T-helper 1 cell treated with Interleukin-12 subunit alpha and Interleukin-12 subunit beta and Interleukin-4 antibody, amounts not matched to agents 30 μg/mL and 1 μg/mL, for 36 hours (primary cell): ENCODE results near the gene GRK2.

Experiments
- H3K27ac Mint-ChIP-seq: one replicate; pipeline ENCODE4 v1.8.0; 2021; ENCODE audit warnings: mild to moderate bottlenecking, mixed read lengths
- H3K27me3 Mint-ChIP-seq: one replicate; pipeline ENCODE4 v1.8.0; 2021; ENCODE audit warnings: low read depth, mixed read lengths
- H3K36me3 Mint-ChIP-seq: one replicate; pipeline ENCODE4 v1.8.0; 2021; ENCODE audit warnings: low read depth, mixed read lengths
- H3K4me1 Mint-ChIP-seq: one replicate; pipeline ENCODE4 v1.8.0; 2021; ENCODE audit warnings: low read depth, mixed read lengths
- H3K4me3 Mint-ChIP-seq: one replicate; pipeline ENCODE4 v1.8.0; 2021; ENCODE audit warnings: mild to moderate bottlenecking, moderate library complexity, mixed read lengths
- H3K9me3 Mint-ChIP-seq: one replicate; pipeline ENCODE4 v1.8.0; 2021; ENCODE audit warnings: mixed read lengths

The GRK2 gene

DNA sequence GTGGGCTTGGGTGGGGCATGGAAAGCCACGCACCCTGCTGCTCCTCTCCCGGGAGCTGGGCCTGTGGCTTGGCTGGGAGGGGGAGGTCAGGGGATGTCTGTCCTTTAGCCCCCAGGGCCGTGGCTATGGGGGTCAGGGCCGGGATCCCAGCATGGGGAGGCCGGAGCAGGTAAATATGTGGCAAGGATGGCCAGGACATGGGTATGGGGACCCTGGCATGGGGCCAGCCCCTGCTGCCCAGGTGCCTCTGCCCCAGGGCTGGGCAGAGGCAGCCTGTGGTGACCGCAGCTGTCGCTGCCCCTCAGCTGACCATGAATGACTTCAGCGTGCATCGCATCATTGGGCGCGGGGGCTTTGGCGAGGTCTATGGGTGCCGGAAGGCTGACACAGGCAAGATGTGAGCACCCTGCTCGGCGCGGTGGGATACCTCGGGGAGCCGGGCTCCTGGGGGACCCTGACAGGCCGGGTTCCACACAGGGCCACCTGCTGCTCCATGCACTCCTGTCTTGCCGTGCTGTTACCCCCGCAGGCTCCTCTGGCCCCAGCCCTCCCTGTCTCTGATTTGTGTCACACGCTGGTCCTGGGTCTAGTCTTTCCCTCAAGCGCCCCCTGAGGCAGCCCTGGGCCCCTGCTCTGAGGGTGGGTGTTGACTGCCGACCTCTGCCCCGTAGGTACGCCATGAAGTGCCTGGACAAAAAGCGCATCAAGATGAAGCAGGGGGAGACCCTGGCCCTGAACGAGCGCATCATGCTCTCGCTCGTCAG lies 14.7 kb downstream of the GRK2 start:
- no peak overlapping the region for H3K27ac Mint-ChIP-seq

DNA sequence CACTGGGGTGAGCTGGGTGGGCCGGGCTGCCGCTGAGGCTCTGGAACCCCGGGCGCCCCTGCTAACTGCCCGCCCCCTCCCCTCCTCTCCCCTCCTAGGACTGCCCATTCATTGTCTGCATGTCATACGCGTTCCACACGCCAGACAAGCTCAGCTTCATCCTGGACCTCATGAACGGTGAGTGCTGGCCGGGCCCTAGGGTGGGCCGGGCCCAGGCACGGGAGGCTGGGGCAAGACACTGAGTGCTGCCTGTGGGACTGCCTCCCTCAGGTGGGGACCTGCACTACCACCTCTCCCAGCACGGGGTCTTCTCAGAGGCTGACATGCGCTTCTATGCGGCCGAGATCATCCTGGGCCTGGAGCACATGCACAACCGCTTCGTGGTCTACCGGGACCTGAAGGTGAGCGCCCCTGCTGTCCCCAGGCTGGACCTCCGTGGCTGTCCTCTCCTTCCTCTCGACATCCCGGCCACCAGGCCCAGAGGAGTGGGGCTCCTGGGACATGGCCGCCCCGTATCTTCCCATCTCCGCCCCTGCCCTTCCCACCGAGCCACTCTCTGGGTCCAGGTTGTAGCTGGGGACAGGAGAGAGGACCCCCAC lies 15.4 kb downstream of the GRK2 start:
- no peaks in the 10 kb centered on the region for H3K9me3 Mint-ChIP-seq
- no peak overlapping the region for H3K4me3 Mint-ChIP-seq
- H3K27ac Mint-ChIP-seq: no peak overlapping the region
- no peaks in the 10 kb centered on the region for H3K27me3 Mint-ChIP-seq
- H3K4me1 Mint-ChIP-seq: peaks cover 37% of the 10 kb centered on the region
- peaks cover 36% of the 10 kb centered on the region for H3K36me3 Mint-ChIP-seq

More for the DNA sequence above, 14.7 kb downstream of the GRK2 start:
- Mint-ChIP-seq H3K27me3 (no peaks in the 10 kb centered on the region), H3K9me3 (no peaks in the 10 kb centered on the region), H3K4me1 (peaks cover 38% of the 10 kb centered on the region), H3K36me3 (peaks cover 37% of the 10 kb centered on the region), H3K4me3 (no peak overlapping the region)

DNA sequence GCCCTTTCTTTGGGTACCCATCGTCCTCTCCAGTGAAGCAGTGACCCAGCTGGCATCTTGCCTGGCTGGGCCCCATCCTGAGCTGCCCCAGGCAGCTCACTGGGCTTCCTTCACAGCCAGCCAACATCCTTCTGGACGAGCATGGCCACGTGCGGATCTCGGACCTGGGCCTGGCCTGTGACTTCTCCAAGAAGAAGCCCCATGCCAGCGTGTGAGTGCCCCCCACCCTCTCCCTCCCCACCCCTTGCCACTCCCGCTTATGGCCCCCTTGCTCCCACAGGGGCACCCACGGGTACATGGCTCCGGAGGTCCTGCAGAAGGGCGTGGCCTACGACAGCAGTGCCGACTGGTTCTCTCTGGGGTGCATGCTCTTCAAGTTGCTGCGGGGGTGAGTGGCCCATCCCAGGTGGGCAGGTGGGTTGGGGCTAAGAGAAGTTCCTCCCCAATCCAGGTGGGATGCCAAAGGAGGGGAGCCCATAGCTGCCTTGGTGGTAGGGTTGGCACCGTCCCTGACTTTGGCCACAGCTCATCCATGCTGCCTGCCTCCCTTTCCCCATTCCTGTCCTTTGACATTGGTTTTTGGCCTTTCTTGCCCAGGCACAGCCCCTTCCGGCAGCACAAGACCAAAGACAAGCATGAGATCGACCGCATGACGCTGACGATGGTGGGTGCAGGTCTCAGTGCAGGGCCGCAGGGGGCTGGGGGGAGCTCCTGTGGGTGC lies 16.0 kb downstream of the GRK2 start:
- no peaks in the 10 kb centered on the region for H3K27me3 Mint-ChIP-seq
- peaks cover 41% of the 10 kb centered on the region for H3K36me3 Mint-ChIP-seq
- H3K4me1 Mint-ChIP-seq: peaks cover 38% of the 10 kb centered on the region
- H3K27ac Mint-ChIP-seq: peak overlapping the region; percentile 55
- no peak overlapping the region for H3K4me3 Mint-ChIP-seq
- H3K9me3 Mint-ChIP-seq: no peaks in the 10 kb centered on the region

DNA sequence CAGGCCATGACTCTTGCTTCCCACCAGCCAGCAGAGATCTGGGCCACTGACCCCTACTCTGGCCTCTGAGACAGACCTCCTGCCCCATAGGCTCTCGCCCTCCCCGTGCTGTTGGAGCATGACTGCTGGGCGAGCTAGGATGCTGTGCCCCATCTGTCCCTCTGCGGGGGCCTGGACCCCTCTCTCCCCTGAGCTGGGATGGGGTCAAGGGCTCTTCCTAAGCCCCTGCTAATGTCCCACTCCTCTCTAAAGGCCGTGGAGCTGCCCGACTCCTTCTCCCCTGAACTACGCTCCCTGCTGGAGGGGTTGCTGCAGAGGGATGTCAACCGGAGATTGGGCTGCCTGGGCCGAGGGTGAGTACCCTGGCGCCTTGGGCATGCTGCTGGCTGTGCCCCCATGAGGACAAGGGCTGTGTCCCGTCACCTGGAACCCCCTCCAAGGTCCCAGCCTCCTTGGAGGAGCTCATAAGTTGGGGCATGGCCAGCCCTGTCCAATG lies 16.7 kb downstream of the GRK2 start:
- no peak overlapping the region for H3K4me3 Mint-ChIP-seq
- H3K36me3 Mint-ChIP-seq: peaks cover 39% of the 10 kb centered on the region
- peaks cover 38% of the 10 kb centered on the region for H3K4me1 Mint-ChIP-seq
- no peaks in the 10 kb centered on the region for H3K9me3 Mint-ChIP-seq
- no peaks in the 10 kb centered on the region for H3K27me3 Mint-ChIP-seq
- peak overlapping the region; percentile 55 for H3K27ac Mint-ChIP-seq

DNA sequence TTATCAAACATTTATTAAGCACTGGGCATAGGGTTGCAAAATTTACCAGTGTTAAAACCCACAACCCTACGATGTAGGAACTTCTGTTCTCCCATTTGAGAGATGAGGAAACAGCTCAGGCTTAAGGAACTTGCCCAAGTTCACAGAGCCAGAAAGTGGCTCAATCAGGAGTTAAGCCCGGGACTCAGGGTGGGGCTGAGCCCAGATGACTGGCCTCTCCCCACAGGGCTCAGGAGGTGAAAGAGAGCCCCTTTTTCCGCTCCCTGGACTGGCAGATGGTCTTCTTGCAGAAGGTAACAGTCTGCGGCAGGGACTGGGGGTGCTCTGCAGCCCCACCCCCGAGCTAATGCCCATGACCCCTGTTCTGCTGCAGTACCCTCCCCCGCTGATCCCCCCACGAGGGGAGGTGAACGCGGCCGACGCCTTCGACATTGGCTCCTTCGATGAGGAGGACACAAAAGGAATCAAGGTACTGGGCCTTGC lies 17.2 kb downstream of the GRK2 start:
- Mint-ChIP-seq H3K27me3 (no peaks in the 10 kb centered on the region), H3K27ac (no peak overlapping the region), H3K4me1 (peaks cover 40% of the 10 kb centered on the region), H3K9me3 (no peaks in the 10 kb centered on the region), H3K36me3 (peaks cover 39% of the 10 kb centered on the region), H3K4me3 (no peak overlapping the region)

DNA sequence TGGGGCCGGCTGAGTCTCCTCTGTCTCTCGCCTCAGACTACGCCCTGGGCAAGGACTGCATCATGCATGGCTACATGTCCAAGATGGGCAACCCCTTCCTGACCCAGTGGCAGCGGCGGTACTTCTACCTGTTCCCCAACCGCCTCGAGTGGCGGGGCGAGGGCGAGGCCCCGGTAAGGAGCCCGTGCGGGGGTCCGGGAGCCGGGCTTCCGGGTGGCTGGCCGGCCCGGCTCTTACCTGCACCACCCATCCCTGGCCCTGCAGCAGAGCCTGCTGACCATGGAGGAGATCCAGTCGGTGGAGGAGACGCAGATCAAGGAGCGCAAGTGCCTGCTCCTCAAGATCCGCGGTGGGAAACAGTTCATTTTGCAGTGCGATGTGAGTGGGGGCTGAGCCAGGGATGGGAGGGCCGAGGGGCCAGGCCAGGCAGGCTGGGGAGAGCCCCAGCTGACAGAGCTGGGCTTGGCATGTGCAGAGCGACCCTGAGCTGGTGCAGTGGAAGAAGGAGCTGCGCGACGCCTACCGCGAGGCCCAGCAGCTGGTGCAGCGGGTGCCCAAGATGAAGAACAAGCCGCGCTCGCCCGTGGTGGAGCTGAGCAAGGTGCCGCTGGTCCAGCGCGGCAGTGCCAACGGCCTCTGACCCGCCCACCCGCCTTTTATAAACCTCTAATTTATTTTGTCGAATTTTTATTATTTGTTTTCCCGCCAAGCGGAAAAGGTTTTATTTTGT lies 18.7 kb downstream of the GRK2 start:
- Mint-ChIP-seq H3K27me3 (no peaks in the 10 kb centered on the region), H3K36me3 (peaks cover 28% of the 10 kb centered on the region), H3K4me3 (no peak overlapping the region), H3K27ac (peak overlapping the region; percentile 31), H3K9me3 (no peaks in the 10 kb centered on the region), H3K4me1 (peaks cover 36% of the 10 kb centered on the region)

DNA sequence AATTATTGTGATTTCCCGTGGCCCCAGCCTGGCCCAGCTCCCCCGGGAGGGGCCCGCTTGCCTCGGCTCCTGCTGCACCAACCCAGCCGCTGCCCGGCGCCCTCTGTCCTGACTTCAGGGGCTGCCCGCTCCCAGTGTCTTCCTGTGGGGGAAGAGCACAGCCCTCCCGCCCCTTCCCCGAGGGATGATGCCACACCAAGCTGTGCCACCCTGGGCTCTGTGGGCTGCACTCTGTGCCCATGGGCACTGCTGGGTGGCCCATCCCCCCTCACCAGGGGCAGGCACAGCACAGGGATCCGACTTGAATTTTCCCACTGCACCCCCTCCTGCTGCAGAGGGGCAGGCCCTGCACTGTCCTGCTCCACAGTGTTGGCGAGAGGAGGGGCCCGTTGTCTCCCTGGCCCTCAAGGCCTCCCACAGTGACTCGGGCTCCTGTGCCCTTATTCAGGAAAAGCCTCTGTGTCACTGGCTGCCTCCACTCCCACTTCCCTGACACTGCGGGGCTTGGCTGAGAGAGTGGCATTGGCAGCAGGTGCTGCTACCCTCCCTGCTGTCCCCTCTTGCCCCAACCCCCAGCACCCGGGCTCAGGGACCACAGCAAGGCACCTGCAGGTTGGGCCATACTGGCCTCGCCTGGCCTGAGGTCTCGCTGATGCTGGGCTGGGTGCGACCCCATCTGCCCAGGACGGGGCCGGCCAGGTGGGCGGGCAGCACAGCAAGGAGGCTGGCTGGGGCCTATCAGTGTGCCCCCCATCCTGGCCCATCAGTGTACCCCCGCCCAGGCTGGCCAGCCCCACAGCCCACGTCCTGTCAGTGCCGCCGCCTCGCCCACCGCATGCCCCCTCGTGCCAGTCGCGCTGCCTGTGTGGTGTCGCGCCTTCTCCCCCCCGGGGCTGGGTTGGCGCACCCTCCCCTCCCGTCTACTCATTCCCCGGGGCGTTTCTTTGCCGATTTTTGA lies 19.5 kb downstream of the GRK2 start:
- Mint-ChIP-seq H3K4me3 (peak overlapping the region; percentile 80), H3K4me1 (peaks cover 38% of the 10 kb centered on the region), H3K9me3 (no peaks in the 10 kb centered on the region), H3K27ac (peak overlapping the region; percentile 95), H3K36me3 (peaks cover 29% of the 10 kb centered on the region), H3K27me3 (no peaks in the 10 kb centered on the region)

DNA sequence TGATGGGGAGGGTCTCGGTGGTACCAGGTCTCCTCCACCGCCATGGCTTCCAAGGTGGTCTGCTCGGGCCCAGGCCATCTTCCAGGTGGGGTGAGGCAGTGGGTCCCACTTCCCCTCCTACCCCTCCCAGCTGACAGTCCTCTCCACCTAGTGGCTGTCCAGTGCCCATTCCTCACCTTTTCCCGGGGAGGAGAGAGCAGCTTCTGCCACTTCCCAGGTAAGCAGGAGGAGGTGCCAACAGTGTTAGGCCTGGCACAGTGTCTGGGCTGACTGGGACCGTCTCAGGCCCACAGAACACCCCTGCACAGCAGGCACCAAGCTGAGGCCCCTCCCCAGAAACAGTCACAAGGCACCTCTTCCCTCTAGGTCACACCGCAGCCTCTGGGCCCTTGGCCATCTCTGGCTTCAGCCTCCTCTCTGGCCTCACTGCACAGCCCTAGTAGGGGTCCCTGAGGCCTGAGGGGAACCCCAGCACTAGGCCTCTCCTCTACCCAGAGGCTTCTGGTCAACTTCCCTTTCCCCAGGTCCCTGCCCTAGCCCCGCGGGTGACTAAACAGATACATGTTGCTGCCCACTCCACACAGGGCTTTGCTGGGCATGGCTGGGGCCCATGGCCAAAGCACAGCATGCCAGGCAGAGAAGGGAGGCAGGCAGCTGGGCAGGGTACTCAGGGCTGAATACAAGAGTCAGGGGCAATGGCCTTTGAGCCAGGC lies 20.5 kb downstream of the GRK2 start:
- peak overlapping the region; percentile 80 for H3K4me3 Mint-ChIP-seq
- no peaks in the 10 kb centered on the region for H3K9me3 Mint-ChIP-seq
- H3K4me1 Mint-ChIP-seq: peaks cover 40% of the 10 kb centered on the region
- H3K36me3 Mint-ChIP-seq: peaks cover 31% of the 10 kb centered on the region
- peak overlapping the region; percentile 95 for H3K27ac Mint-ChIP-seq
- H3K27me3 Mint-ChIP-seq: no peaks in the 10 kb centered on the region

DNA sequence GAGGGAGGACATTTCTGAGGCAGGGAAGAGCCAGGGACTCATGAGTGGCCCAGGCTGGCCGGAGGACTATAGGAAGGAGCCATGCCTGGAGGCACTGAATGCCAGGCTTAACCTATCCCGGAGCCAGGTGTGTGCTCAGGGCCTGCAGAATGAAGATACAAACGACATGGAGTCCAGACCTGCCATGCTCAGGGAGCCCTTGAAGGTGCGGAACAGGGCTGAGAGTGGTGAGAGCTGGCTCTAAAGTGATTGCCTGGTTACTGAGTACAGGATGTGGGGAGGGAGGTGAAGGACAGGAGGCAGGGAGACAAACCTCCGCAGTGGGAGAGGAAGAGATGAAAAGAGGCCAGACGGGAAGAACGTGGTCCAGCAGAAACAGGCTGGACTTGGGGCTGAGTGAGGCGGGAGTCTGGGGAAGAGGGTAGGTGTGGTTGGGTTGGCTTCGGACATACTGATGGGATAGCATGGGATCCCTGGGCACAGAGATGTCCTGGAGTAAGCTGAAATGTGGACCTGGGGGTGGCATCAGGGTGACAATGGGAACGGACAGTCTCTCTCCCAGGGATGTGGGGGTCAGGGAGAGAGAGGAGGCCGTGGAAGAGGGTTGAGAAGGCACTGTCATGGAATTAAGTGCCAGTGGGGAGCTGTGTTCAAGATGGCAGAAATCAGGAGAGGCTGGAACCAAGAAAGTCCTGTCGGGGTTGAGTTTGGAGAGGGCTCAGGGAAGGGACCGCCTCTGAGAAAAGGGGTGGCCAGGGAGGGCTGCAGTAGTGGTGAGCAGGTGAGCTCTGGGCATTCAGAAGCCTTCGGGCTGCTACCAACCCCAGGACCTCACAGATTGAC lies 21.3 kb downstream of the GRK2 start:
- H3K27me3 Mint-ChIP-seq: no peaks in the 10 kb centered on the region
- no peaks in the 10 kb centered on the region for H3K9me3 Mint-ChIP-seq
- H3K36me3 Mint-ChIP-seq: peaks cover 30% of the 10 kb centered on the region

DNA sequence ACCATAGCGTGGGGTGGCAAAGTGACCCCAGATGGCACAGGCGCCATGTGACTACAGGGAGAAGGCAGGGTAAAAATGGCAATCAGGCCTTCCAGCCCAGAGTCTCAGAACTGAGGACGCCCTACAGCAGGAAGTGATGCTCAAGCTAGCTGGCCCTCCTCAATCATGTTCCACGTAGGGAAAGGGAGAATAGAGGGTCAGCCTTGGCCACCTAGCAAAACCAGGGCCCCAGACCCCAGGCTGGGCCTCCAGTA lies 21.9 kb downstream of the GRK2 start:
- Mint-ChIP-seq H3K36me3 (peaks cover 32% of the 10 kb centered on the region), H3K9me3 (no peaks in the 10 kb centered on the region), H3K27ac (peak overlapping the region; percentile 95)

More for the DNA sequence above, 21.3 kb downstream of the GRK2 start:
- Mint-ChIP-seq H3K4me1 (peaks cover 40% of the 10 kb centered on the region), H3K27ac (peak overlapping the region; percentile 95), H3K4me3 (peak overlapping the region; percentile 80)

DNA sequence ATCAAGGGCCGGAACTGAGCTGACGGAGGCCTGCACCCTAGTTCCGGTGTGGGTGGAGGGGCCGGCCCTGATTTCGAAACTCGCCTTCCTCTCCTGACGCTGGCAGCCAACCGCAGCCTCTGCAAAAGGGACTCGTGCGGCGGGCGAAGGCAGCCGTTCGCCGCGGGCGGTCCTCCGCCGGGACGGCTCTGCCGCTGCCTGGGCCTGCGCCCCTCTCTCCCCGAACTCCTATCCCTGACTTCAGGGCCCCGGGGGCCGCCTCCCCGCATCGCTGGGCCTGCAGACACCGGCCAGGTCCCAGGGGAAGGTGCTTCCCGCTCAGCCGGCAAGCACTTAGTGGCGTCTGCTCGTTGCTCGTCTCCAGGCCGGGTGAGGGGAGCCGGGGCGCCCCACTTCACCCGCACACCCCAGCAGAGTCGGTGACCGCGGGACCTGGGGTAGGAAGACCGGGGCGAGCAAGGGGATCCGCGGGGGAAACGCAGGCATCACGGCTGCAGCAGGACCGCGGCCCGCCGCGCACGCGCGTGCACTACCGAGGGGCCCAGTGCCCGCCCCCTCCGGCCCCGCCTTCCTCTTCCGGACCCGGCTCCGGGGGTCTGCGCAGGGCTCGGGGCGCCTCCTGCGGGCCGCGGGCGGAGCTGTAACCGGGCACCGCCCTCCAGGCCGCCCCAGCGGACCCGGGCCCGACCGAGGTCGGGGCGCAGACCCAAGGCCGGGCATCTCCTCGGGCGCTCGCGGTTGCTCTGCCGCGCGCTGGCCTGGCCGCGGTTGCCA lies 22.4 kb downstream of the GRK2 start:
- H3K4me3 Mint-ChIP-seq: peak overlapping the region; percentile 80
- no peaks in the 10 kb centered on the region for H3K9me3 Mint-ChIP-seq
- H3K4me1 Mint-ChIP-seq: peaks cover 42% of the 10 kb centered on the region
- H3K36me3 Mint-ChIP-seq: peaks cover 32% of the 10 kb centered on the region
- H3K27me3 Mint-ChIP-seq: no peaks in the 10 kb centered on the region
- H3K27ac Mint-ChIP-seq: peak overlapping the region; percentile 95

More for the DNA sequence above, 21.9 kb downstream of the GRK2 start:
- Mint-ChIP-seq H3K4me1 (peaks cover 41% of the 10 kb centered on the region), H3K27me3 (no peaks in the 10 kb centered on the region), H3K4me3 (peak overlapping the region; percentile 80)

DNA sequence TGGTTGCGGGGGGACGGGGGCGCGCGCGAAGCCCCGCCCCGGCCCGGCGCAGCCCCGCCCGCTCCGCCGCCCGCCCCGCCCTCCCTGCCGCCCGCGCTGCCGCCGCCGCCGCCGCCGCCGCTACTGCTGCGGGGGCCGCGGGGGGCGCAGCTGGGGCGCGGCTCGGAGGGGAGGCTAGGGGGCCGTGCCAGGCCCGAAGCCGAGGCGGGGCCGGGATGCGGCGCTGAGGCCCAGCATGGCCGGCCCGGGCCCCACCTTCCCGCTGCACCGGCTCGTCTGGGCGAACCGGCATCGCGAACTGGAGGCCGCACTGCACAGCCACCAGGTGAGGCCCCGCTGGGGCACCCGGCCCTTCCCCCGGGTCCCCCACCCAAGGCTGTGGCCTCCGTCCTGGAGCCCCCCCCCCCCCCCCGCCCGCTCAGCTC lies 23.0 kb downstream of the GRK2 start, which contains the start of gene ANKRD13D:
Gene ANKRD13D (plus strand): TSS at position 78 of the 425 bp plus-strand sequence. CDS start 158 bp downstream, at position 236.
- H3K27ac Mint-ChIP-seq: peak within 1 kb of the TSS; percentile 95
- H3K4me3 Mint-ChIP-seq: peak within 1 kb of the TSS; percentile 85
- H3K27me3 Mint-ChIP-seq: no peaks in the 10 kb centered on the region
- H3K36me3 Mint-ChIP-seq: peaks cover 37% of the 10 kb centered on the region
- H3K9me3 Mint-ChIP-seq: peaks cover 3% of the 10 kb centered on the region
- peaks cover 42% of the 10 kb centered on the region for H3K4me1 Mint-ChIP-seq
